Sigmoid colon (tissue), 7 donors: ENCODE measurements around the gene EEF2KMT. TPM values are rescaled to one million over a fixed set of nuclear protein-coding genes. Genes with fewer than 3 reads are reported as not detected.
"Not testable (repeated sequence)": the region's sequence is repeated elsewhere in the genome, so short reads cannot be mapped to it uniquely, and the experiment has no call there.

Experiments used
- DNase-seq: peaks from one replicate; pipeline ENCODE4 v3.0.0-alpha.2; 2019
- H3K27ac ChIP-seq, 4 donors: fragments of 200-600 bp; sonication (generic); one replicate each; pipeline ENCODE4 v1.5.1; 2016 to 2019; ENCODE audit warnings: mild to moderate bottlenecking in 1 of 4
- H3K27me3 ChIP-seq, 3 donors: fragments of 200-600 bp; sonication (generic); one replicate each; pipeline ENCODE4 v1.5.1; 2019; ENCODE audit warnings: mild to moderate bottlenecking in 1 of 3
- H3K36me3 ChIP-seq, 4 donors: fragments of 200-600 bp; sonication (generic); one replicate each; pipeline ENCODE4 v1.5.1; 2016 to 2019
- H3K4me1 ChIP-seq, 4 donors: fragments of 200-600 bp; sonication (generic); one replicate each; pipeline ENCODE4 v1.5.1; 2017 to 2019
- H3K4me3 ChIP-seq, 4 donors: fragments of 200-600 bp; sonication (generic); one replicate each; pipeline ENCODE4 v1.5.1; 2017 to 2019; ENCODE audit warnings: mild to moderate bottlenecking in 2 of 4, moderate library complexity in 1 of 4
- H3K9me3 ChIP-seq, 4 donors: fragments of 200-600 bp in 3 of 4; sonication (generic) in 3 of 4; one replicate each; pipeline versions ENCODE4 v1.5.1 to v1.6.1; 2013 to 2019
- POLR2A ChIP-seq, 2 donors: fragments of 450-650 bp; IDR thresholded peaks; one replicate each; pipeline ENCODE4 v1.6.1; 2016; ENCODE audit warnings: antibody characterized with exemption in 2 of 2, mild to moderate bottlenecking in 2 of 2, moderate library complexity in 2 of 2
- POLR2AphosphoS5 ChIP-seq, 4 donors: sonication (generic); formaldehyde crosslinking; IDR thresholded peaks; one replicate each; pipeline ENCODE4 v1.6.1; 2017; ENCODE audit warnings: antibody characterized with exemption in 4 of 4
- WGBS, 2 donors: extraction: QIAGEN DNeasy Blood & Tissue Kit; methylation state at CpG; one replicate each; pipeline ENCODE4 v1.1.7; 2013; 5-methylcytosine and 5-hydroxymethylcytosine counted together
- intact Hi-C: fragments of 100-400 bp; cut with DNase I; formaldehyde crosslinking; loops from one replicate; pipeline ENCODE4 v1.15.1; 2023
- polyA plus RNA-seq, 3 donors: library from polyadenylated mRNA; stranded (reverse); fragments of 200-250 nt; gene quantifications; one replicate each; pipeline ENCODE4 v1.2.3, GENCODE V29; 2013
- total RNA-seq, 4 donors: library from RNA; depleted of rRNA; stranded (reverse); fragments of >200 nt; gene quantifications; one replicate each; pipeline ENCODE4 v1.1.0, GENCODE V29; 2016
- TF ChIP-seq, protein P1 (sequence below), 4 experiments: fragments of 450-650 bp in 3 of 4; fragments of 200-600 bp in 1 of 4; IDR thresholded peaks; one replicate each; pipeline ENCODE4 v1.5.1; 2016 to 2019; ENCODE audit warnings: antibody characterized with exemption in 4 of 4, mild to moderate bottlenecking in 3 of 4, moderate library complexity in 2 of 4
- donor health status: healthy with polysubstance abuse.
- donor health status: Bipolar disorder and iron deficiency.
- donor health status: healthy.

The EEF2KMT gene, protein sequence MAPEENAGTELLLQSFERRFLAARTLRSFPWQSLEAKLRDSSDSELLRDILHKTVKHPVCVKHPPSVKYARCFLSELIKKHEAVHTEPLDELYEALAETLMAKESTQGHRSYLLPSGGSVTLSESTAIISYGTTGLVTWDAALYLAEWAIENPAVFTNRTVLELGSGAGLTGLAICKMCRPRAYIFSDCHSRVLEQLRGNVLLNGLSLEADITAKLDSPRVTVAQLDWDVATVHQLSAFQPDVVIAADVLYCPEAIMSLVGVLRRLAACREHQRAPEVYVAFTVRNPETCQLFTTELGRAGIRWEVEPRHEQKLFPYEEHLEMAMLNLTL
- total RNA-seq: 10 to 100 TPM in 2 of 4 donors, 1 to 10 TPM in 2; 8.1 to 11.1 (median 9.6) TPM
- 1 to 10 TPM; 4.2 to 9.8 (median 7.2) TPM for polyA plus RNA-seq

DNA sequence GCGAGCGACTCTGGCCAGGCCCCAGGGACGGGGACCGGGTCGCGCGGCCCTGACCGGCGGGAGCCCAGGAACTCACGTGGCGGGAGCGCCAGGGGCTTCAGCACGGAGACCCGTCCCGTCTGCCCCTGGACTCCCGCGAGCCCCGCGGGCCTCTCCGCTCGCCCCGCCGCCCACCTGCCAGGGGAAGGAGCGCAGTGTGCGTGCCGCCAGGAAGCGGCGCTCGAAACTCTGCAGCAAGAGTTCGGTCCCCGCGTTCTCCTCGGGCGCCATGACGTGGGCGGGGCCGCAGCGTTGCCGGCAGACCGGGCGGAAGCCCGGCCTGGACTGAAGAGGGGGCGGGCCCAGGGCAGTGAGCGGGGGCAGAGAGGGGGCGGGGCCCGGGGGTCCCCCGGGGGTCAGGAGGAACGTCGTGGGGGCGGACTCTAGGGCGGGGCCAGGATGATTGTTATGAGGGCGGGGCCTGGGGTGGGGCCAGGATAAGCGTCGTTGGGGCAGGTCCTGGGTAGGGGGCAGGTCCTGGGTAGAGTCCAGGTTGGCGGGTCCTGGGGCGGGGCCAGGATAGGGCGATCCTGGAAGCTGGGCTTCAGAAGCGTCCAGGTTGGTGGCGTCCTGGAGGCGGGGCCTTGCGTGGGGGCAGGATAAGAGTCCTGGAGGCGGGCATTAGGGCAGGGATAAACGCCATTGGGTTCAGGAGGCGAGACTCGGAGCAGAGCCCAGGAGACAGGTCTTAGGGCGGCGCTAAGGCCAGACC is at the start of gene EEF2KMT:
Gene EEF2KMT, minus strand, starts transcription at position 326 of the 751 bp plus-strand sequence. Its CDS starts 56 bp downstream, at position 270.
- DNase-seq: peak; percentile 100
- H3K9me3 ChIP-seq, H3K36me3 ChIP-seq, H3K27me3 ChIP-seq: not testable (repeated sequence)
- 1% methylated on average over 67 of the region's 67 CpGs for WGBS, 2 donors
- Histone ChIP-seq H3K27ac (peak within 1 kb of the TSS; percentile 80 to 91 (median 84)), H3K4me3 (peak within 1 kb of the TSS; percentile 63 to 90 (median 84)), H3K4me1 (peaks cover 0 to 15% (median 5%) of the 10 kb centered on the region in 4 donors)
- peak in 2 of 4 donors; percentile 8 to 26 for TF ChIP-seq POLR2AphosphoS5 (IDR thresholded peaks at IDR 0.05)
- intact Hi-C loops: loop anchor here (10.0 kb wide), 1 partner anchor 143 kb away; the partner anchor contains the start of gene SEC14L5

DNA sequence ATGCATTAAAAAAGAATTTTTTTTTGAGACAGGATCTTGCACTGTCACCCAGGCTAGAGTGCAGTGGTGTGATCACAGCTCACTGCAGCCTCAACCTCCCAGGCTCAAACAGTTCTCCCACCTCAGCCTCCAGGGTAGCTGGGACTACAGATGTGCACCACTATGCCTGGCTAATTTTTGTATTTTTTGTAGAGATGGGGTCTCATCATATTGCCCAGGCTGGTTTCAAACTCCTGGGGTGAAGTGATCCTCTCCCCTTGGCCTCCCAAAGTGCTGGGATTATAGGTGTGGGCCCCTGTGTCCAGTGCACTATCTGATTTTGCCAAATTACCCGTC is 47.0 kb upstream of the EEF2KMT start:
- H3K27me3 ChIP-seq, H3K4me3 ChIP-seq, H3K9me3 ChIP-seq, H3K27ac ChIP-seq, H3K4me1 ChIP-seq, H3K36me3 ChIP-seq, DNase-seq, intact Hi-C loops: not testable (repeated sequence)
- 70 to 71% methylated on average over 1 of the region's 1 CpG for WGBS, 2 donors

DNA sequence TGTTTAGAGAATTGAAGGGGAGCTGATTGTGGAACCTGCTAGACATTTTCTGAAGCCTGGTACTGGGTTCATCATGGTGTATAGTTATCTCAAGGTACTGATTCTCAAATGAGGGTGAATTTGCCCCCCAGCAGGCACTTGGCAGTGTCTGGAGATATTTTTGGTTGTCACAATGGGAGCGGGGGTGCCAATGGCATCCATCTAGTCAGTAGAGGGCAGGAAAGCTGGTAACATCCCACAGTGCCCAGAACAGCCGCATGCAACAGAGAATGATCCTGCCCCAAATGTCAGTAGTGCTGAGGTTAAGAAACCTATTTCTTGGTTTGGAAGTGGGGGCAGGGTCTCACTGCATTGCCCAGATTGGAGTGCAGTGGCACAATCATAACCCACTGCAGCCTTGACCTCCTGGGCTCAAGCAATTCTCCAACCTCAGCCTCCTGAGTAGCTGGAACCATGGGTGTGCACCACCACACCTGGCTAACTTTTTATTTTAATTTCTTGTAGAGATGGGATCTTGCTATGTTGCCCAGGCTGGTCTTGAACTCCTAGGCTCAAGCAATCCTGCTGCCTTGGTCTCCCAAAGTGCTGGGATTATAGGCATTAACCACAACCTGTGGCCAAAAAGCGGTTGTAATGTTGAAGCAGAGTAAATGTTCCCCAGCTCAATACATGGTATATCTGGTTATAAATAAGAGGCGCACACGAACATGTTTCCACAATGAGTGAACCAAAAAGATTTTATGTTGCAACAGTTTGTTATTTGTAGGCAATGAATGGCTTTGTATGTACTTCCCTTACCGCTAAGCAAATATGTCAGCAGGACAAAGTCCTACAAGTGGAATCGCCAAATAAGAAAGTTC is 46.4 kb upstream of the EEF2KMT start:
- no peaks in the 10 kb centered on the region for H3K36me3 ChIP-seq
- H3K9me3 ChIP-seq: no peaks in the 10 kb centered on the region
- no peaks in the 10 kb centered on the region for H3K4me1 ChIP-seq
- H3K4me3 ChIP-seq: no peak overlapping the region
- no peak for DNase-seq
- intact Hi-C loops: no loop called here
- 40 to 70% methylated on average over 7 of the region's 7 CpGs for WGBS, 2 donors
- H3K27ac ChIP-seq: no peak overlapping the region
- H3K27me3 ChIP-seq: no peaks in the 10 kb centered on the region
- no peak for TF ChIP-seq POLR2AphosphoS5 (IDR thresholded peaks at IDR 0.05)
- TF ChIP-seq, protein P1, sequence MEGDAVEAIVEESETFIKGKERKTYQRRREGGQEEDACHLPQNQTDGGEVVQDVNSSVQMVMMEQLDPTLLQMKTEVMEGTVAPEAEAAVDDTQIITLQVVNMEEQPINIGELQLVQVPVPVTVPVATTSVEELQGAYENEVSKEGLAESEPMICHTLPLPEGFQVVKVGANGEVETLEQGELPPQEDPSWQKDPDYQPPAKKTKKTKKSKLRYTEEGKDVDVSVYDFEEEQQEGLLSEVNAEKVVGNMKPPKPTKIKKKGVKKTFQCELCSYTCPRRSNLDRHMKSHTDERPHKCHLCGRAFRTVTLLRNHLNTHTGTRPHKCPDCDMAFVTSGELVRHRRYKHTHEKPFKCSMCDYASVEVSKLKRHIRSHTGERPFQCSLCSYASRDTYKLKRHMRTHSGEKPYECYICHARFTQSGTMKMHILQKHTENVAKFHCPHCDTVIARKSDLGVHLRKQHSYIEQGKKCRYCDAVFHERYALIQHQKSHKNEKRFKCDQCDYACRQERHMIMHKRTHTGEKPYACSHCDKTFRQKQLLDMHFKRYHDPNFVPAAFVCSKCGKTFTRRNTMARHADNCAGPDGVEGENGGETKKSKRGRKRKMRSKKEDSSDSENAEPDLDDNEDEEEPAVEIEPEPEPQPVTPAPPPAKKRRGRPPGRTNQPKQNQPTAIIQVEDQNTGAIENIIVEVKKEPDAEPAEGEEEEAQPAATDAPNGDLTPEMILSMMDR (IDR thresholded peaks at IDR 0.05): no peak
- no peak for TF ChIP-seq POLR2A (IDR thresholded peaks at IDR 0.05)

DNA sequence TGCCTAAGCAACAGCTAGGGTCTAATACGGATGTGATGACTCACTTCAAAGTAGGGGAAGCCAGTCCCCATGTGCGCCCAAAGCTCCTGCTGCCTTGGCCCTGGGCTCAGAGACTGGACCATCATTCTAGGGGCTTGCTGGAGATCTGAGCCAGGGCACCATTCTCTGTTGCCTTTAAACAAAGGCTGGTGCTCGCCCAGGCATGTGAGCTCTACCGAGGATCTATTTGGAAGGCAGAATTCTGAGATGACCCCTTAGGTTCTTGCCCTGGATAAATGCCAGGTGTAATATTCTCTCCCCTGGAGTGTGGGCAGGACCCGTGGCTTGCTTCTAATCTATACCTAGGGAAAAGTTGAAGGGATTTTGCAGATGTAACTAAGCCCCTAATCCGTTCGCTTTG is 42.6 kb upstream of the EEF2KMT start:
- H3K9me3 ChIP-seq, H3K4me1 ChIP-seq, intact Hi-C loops, H3K27me3 ChIP-seq, DNase-seq, H3K36me3 ChIP-seq, H3K27ac ChIP-seq, H3K4me3 ChIP-seq: not testable (repeated sequence)
- 70 to 72% methylated on average over 7 of the region's 7 CpGs for WGBS, 2 donors

DNA sequence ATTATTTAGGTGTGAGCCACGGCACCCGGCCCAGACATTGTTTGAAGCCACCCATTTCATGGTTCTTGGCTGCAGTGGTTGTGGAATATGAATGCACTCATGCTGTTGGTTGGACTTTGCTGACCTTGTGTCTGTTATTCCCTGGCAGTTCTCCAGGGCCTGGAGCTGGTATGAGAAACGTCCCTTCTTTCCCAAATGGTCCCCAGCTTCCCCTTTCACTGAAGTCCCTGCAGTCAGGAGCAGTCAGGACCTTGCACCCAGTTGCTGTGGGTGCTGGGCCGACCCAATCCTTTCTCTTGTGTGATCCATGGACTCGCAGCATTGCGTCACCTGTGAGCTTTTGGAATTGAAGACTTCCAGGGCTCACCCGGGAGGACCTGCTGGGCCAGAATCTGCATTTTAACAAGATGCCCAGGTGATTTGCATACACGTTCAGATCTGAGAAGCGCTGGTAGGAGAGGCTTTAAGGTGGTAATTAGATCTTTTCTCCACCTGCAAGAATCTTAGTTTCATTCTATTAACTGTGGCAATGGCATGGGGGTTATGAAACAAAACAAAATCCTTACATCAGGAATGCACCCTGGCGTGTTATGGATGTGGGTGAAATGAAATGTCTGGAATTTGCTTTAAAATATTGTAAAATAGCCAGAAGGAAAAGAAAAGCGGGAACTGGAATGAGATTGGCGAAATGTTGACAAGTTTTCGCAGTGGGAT is 37.3 kb upstream of the EEF2KMT start:
- intact Hi-C loops, H3K27ac ChIP-seq, H3K36me3 ChIP-seq, DNase-seq, H3K4me1 ChIP-seq, H3K4me3 ChIP-seq, H3K9me3 ChIP-seq, H3K27me3 ChIP-seq: not testable (repeated sequence)
- WGBS, 2 donors: 44 to 71% methylated on average over 13 of the region's 13 CpGs

DNA sequence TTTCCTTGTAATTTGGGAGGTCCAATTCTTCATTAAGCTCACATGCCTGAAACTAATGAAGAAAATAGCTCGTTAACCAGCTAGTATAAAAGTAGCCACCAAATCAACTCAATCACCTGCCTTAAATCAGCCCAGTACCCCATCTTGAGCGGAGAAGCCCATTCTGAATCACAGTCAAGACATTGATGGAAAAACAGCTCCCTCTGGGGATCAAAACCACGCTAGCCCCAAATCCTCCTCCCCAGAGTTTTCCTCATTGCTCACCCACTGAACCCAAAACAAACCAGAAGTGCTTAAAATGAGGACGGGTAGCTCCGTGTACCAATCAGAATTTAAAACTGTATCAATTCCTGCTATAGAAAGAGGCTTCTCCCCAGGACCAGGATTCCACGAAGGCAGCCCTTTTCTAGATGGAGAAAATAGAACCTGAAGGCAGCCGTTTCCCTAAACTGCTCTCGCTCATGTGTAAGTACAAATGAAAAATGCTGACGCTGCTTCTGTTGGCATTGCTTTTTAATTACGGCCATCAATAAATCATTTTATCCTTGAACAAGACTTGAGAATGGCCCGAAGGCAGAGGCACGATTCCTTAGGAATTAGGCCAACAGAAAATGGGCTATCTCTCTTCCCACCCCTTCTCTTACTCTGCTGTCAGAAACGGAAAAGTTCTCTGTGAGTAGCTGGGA is 35.5 kb upstream of the EEF2KMT start:
- DNase-seq, H3K27ac ChIP-seq, H3K36me3 ChIP-seq, H3K27me3 ChIP-seq, H3K9me3 ChIP-seq, H3K4me3 ChIP-seq, intact Hi-C loops, H3K4me1 ChIP-seq: not testable (repeated sequence)
- WGBS, 2 donors: 57 to 64% methylated on average over 13 of the region's 13 CpGs

DNA sequence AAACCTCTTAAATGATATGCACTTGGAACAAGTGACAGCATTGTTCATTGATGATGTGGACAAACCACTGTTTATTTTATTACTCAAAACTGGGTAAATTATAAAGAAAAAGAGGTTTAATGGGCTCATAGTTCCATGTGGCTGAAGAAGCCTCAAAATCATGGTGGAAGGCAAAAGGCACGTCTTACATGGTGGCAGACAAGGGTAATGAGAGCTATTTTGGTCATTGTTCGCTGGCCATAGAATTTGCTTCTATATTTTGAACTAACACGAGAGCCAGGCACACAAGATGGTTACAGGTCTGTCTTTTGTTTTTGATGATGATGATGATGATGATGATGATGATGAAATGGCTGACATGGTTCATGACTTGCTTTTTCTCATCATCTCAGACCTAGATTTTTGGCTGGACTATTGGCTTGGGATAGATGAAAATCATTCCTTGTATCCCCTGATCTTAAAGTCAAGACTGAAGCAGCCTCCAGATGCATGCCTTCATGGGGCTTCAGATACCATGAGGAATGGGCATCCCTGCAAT is 33.9 kb upstream of the EEF2KMT start:
- DNase-seq, H3K4me3 ChIP-seq, intact Hi-C loops, H3K4me1 ChIP-seq, H3K27ac ChIP-seq, H3K9me3 ChIP-seq, H3K36me3 ChIP-seq, H3K27me3 ChIP-seq: not testable (repeated sequence)
- 80 to 91% methylated on average over 3 of the region's 3 CpGs for WGBS, 2 donors

DNA sequence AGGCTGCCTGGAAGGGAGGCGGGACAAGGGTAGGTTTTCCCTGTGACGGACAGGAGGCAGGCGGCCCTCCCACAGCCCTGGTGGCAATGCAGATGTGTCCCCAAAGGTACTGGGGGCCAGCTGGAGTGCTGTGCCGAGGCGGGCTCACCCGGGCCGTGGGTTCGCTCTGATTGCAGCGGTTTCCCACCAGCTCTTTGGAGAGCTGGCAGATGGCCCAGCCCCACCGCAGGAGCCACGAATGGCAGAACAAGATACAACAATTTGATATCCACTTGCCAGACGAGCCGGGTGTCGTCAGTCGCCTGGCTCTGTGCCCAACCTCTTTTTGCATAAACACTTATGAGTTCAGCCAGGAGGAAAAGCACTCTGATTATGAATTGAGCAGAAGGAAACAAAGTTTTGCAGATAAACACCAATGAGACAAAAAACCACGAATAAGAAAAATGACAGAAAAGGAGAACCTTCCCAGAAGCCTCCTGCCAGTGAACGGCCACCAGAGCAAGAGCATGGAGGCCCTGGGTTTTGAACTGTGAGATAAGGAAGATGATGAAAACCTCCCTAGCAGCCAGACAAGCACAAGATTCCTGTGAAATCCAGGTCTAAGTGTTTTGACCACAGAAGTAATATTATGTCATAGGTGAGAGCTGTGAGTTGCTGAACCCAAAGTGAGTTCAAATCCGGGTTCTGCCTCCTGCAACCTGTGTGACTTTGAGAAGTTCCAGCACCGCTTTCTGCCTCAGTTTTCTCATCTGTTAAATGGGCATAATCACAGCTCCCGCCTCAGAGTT is 19.9 kb upstream of the EEF2KMT start:
- H3K9me3 ChIP-seq, H3K27me3 ChIP-seq, intact Hi-C loops, H3K36me3 ChIP-seq, H3K27ac ChIP-seq: not testable (repeated sequence)
- Histone ChIP-seq H3K4me1 (peaks cover 0 to 12% (median 8%) of the 10 kb centered on the region in 4 donors), H3K4me3 (peak overlapping the region in 3 of 4 donors; percentile 5 to 25 (median 15))
- WGBS, 2 donors: 14 to 25% methylated on average over 20 of the region's 20 CpGs
- DNase-seq: peak; percentile 78

DNA sequence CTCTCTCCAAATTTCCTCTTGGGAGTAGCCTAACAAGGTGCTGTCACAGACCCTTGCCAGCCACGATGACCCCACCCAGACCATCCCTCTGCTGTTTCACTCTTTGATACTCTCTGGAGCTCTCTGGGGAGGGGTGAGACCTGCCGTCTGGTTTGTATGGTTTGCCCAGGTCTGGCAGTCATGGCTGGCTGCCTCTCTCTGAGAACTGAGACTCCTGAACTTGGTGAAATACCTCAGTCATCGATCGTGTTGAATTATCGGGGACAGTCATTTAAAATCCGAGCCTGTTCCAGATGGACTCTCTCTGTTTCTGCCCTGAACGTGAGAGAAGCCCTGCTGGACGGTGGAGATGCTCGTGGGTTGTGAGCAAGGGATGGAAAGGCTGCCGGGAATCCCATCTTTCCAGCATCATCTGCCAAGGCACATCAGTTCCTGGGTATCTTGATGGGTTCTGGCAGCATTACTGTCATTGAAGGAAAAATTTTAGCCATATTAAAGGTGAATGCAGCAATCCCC is 19.2 kb upstream of the EEF2KMT start:
- H3K36me3 ChIP-seq, H3K27ac ChIP-seq, intact Hi-C loops, H3K9me3 ChIP-seq, H3K27me3 ChIP-seq, DNase-seq: not testable (repeated sequence)
- Histone ChIP-seq H3K4me1 (peaks cover 0 to 12% (median 8%) of the 10 kb centered on the region in 4 donors), H3K4me3 (peak overlapping the region in 1 of 4 donors; percentile 5)
- 53 to 64% methylated on average over 9 to 10 of the region's 10 CpGs for WGBS, 2 donors
